ENCODE measurements around the gene SPI1.
"Not testable (repeated sequence)": the region's sequence is repeated elsewhere in the genome, so short reads cannot be mapped to it uniquely, and the experiment has no call there.

Gene SPI1

GRCh38 chr11:47337229-47337924, 41.0 kb downstream of the SPI1 start:
- DNase-seq, result no peak

GRCh38 chr11:47336595-47336994, 41.8 kb downstream of the SPI1 start:
- no peak for DNase-seq

- no peak for DNase-seq
These were observed 42.6 kb downstream of the SPI1 start for GRCh38 chr11:47335733-47336132.

GRCh38 chr11:47334699-47335411, 43.5 kb downstream of the SPI1 start:
- DNase-seq, result not testable (repeated sequence)

GRCh38 chr11:47333886-47334443, 44.4 kb downstream of the SPI1 start:
- no peak for DNase-seq

- DNase-seq, result no peak
These were observed 44.9 kb downstream of the SPI1 start for GRCh38 chr11:47333526-47333845.

- no peak for DNase-seq
These were observed 45.4 kb downstream of the SPI1 start for GRCh38 chr11:47332791-47333525.

- DNase-seq, result no peak
These were observed 46.0 kb downstream of the SPI1 start for GRCh38 chr11:47332303-47332711.

- no peak for DNase-seq
These were observed 46.7 kb downstream of the SPI1 start for GRCh38 chr11:47331454-47332302.

GRCh38 chr11:47329987-47330931, 48.1 kb downstream of the SPI1 start:
- no peak for DNase-seq

- DNase-seq, result no peak
These were observed 48.8 kb downstream of the SPI1 start for GRCh38 chr11:47329431-47329986.

GRCh38 chr11:47328449-47329390, 49.6 kb downstream of the SPI1 start:
- no peak for DNase-seq

- no peak for DNase-seq
These were observed 50.4 kb downstream of the SPI1 start for GRCh38 chr11:47327949-47328348.

- no peak for DNase-seq
These were observed 51.3 kb downstream of the SPI1 start for GRCh38 chr11:47327025-47327424.

- no peak for DNase-seq
These were observed 52.1 kb downstream of the SPI1 start for GRCh38 chr11:47326198-47326597.

GRCh38 chr11:47325271-47326041, 52.9 kb downstream of the SPI1 start:
- no peak for DNase-seq

- DNase-seq, result no peak
These were observed 53.8 kb downstream of the SPI1 start for GRCh38 chr11:47324520-47324919.

GRCh38 chr11:47318166-47318565, 60.2 kb downstream of the SPI1 start:
- no peak for DNase-seq
